NT2/D1 (cell line): ENCODE measurements around the gene ZNF490.

ENCODE experiments used
- DNase-seq: peaks from one replicate; pipeline ENCODE4 v3.0.0-alpha.2; 2011; ENCODE audit warnings: low read depth, low spot score
- H3K27me3 ChIP-seq: 2 replicates; pipeline ENCODE4 v1.6.0; 2011; ENCODE audit warnings: mild to moderate bottlenecking; ENCODE audit not compliant: insufficient read length, insufficient read depth
- H3K36me3 ChIP-seq: 2 replicates; pipeline ENCODE4 v1.6.1; 2011; ENCODE audit warnings: mild to moderate bottlenecking, low read length, mixed read lengths; ENCODE audit not compliant: insufficient read depth, insufficient read length
- H3K4me1 ChIP-seq: 2 replicates; pipeline ENCODE4 v1.5.1; 2011; ENCODE audit not compliant: insufficient read depth, insufficient read length
- H3K4me3 ChIP-seq: 2 replicates; pipeline ENCODE4 v1.5.1; 2011; ENCODE audit warnings: low read depth; ENCODE audit not compliant: insufficient read length
- H3K9ac ChIP-seq: 2 replicates; pipeline ENCODE4 v1.6.0; 2011; ENCODE audit warnings: low read depth; ENCODE audit not compliant: insufficient read length
- H3K9me3 ChIP-seq: 2 replicates; pipeline ENCODE4 v1.5.1; 2011; ENCODE audit warnings: mild to moderate bottlenecking, low read length; ENCODE audit not compliant: insufficient read depth
- SUZ12 ChIP-seq: IDR thresholded peaks from 2 replicates; pipeline ENCODE4 v1.6.1; 2011; ENCODE audit not compliant: insufficient read length, insufficient read depth; ENCODE audit errors: extremely low read depth
- YY1 ChIP-seq: IDR thresholded peaks from 2 replicates; pipeline ENCODE4 v1.6.1; 2011; ENCODE audit not compliant: insufficient read length, insufficient read depth
- ZNF274 ChIP-seq: IDR thresholded peaks from 2 replicates; pipeline ENCODE4 v1.6.1; 2011; ENCODE audit warnings: mild to moderate bottlenecking, low read depth, low read length

Gene ZNF490

DNA sequence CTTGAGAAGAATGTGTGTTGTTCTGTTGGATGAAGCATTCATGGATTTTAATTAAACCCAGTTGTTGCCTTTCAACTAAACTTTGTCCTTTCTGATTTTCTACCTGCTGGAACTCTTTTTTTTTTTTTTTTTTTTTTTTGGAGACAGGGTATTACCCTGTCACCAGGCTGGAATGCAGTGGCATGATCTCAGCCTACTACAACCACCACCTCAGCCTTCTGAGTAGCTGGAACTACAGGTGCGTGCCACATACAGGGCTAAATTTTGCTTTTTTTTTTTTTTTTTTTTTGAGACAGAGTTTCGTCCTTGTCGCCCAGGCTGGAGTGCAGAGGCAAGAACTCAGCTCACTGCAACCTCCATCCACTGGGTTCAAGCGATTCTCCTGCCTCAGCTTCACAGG, 7.0 kb upstream of the ZNF490 start:
- Histone ChIP-seq H3K9me3 (peaks cover 14% of the 10 kb centered on the region; the same call in 1 of the 2 replicates), H3K4me3 (no peak overlapping the region), H3K4me1 (no peaks in the 10 kb centered on the region), H3K9ac (no peak overlapping the region), H3K27me3 (no peaks in the 10 kb centered on the region), H3K36me3 (peaks cover 29% of the 10 kb centered on the region)
- TF ChIP-seq ZNF274 (no peak), SUZ12 (no peak), YY1 (no peak)
- DNase-seq, result no peak

DNA sequence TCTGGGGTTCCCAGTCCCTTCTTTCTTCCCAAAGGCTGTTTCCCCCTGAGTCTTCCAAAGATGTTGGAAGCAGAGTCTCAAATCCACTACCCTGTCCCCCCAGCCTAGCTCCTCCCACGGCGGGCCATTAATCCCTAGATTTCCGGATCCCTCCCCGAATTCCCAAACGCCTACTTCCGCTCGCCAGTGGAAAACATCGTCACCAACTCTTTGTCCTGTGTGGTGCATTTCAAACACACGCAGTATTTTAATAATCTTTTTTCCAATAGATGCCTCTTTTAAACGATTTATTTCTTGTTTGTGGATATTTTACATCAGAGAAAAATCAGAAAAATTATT, 717 bp upstream of the ZNF490 start:
- Histone ChIP-seq H3K36me3 (peaks cover 57% of the 10 kb centered on the region), H3K9me3 (no peaks in the 10 kb centered on the region), H3K4me3 (peak overlapping the region; percentile 99), H3K9ac (peak overlapping the region; percentile 100), H3K4me1 (no peaks in the 10 kb centered on the region), H3K27me3 (no peaks in the 10 kb centered on the region)
- TF ChIP-seq ZNF274, result no peak
- no peak for TF ChIP-seq YY1
- TF ChIP-seq SUZ12, result no peak
- DNase-seq, result peak; percentile 25

DNA sequence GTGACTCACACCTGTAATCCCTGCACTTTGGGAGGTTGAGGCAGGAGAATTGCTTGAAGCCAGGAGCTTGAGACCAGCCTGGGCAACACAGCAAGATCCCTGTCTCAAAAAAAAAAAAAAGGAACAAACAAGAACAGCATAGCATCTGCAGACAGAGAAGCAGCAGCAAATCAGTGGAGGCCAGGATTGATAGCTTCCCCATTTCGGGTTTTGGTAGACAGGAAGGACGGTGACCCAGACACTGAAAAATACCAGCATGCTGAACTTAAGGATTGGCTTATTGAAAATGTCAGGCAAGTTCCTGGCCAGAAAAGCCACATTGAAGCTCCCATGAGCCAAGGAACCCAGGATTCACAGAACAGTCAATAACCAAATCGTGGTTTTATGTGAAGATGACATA, 3.0 kb downstream of the ZNF490 start:
- Histone ChIP-seq H3K9ac (no peak overlapping the region), H3K4me1 (no peaks in the 10 kb centered on the region), H3K27me3 (no peaks in the 10 kb centered on the region), H3K36me3 (peaks cover 47% of the 10 kb centered on the region), H3K9me3 (no peaks in the 10 kb centered on the region), H3K4me3 (no peak overlapping the region)
- TF ChIP-seq YY1 (no peak), SUZ12 (no peak), ZNF274 (no peak)
- DNase-seq, result no peak

DNA sequence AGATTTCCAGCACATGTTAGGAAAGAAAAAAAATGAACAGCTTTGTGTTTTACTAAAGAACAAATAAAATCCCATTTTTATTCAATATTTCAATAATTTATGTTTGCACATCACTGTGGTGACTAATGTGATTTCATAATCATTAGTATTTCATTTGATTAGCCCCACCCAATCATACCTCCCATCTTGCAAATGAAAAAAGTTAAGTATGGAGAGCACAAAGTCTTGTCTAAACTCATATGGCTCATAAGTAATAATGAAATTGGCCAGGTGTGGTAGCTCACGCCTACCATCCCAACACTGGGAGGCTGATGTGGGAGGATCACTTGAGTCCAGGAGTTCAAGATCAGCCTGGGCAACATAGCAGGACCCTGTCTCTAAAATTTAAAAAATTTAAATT, 3.8 kb downstream of the ZNF490 start:
- Histone ChIP-seq H3K4me1 (no peaks in the 10 kb centered on the region), H3K27me3 (no peaks in the 10 kb centered on the region), H3K4me3 (no peak overlapping the region), H3K9me3 (no peaks in the 10 kb centered on the region), H3K9ac (no peak overlapping the region), H3K36me3 (peaks cover 45% of the 10 kb centered on the region)
- no peak for DNase-seq
- TF ChIP-seq SUZ12 (no peak), ZNF274 (no peak), YY1 (no peak)

DNA sequence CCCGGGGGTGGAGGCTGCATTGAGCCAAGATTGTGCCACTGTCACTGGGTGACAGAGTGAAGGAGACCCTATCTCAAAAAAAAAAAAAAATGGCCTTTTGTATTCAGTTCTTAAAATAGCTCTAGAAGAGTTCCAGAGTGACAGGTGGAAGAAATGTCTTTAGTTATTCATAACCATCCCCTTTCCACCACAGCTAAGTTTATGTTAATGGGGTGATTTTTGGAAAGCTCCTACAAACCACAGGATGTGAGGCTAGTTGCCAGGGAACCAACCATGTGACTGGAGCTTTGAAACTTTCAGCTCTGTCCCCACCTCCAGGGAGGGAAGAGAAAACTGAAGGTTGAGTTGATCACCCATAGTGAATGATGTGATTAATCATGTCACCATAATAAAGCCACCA, 6.9 kb downstream of the ZNF490 start:
- no peak for TF ChIP-seq SUZ12
- TF ChIP-seq YY1, result no peak
- TF ChIP-seq ZNF274, result no peak
- DNase-seq, result no peak

DNA sequence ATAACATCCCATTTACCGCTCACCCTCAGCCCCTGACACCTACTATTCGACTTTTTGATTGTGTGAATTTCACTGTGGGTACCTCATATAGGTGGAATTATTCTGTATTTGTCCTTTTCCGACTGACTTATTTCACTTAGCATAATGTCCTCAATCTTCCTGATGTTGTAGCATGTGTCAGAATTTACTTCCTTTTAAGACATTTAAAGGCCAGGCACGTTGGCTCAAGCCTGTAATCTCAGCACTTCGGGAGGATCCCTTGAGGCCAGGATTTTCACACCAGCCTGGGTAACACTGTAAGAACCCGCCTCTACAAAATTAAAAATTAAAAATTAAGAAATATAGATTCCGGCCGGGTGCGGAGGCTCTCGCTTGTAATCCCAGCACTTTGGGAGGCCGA, 13.0 kb downstream of the ZNF490 start:
- no peak for TF ChIP-seq SUZ12
- TF ChIP-seq ZNF274, result no peak
- no peak for TF ChIP-seq YY1
- Histone ChIP-seq H3K27me3 (no peaks in the 10 kb centered on the region), H3K9ac (no peak overlapping the region), H3K9me3 (no peaks in the 10 kb centered on the region), H3K4me1 (peaks cover 6% of the 10 kb centered on the region), H3K36me3 (peaks cover 20% of the 10 kb centered on the region), H3K4me3 (no peak overlapping the region)
- DNase-seq, result no peak

More for the DNA sequence above, 6.9 kb downstream of the ZNF490 start:
- Histone ChIP-seq H3K4me3 (no peak overlapping the region), H3K36me3 (peaks cover 39% of the 10 kb centered on the region), H3K9ac (no peak overlapping the region), H3K27me3 (no peaks in the 10 kb centered on the region), H3K9me3 (no peaks in the 10 kb centered on the region), H3K4me1 (no peaks in the 10 kb centered on the region)

DNA sequence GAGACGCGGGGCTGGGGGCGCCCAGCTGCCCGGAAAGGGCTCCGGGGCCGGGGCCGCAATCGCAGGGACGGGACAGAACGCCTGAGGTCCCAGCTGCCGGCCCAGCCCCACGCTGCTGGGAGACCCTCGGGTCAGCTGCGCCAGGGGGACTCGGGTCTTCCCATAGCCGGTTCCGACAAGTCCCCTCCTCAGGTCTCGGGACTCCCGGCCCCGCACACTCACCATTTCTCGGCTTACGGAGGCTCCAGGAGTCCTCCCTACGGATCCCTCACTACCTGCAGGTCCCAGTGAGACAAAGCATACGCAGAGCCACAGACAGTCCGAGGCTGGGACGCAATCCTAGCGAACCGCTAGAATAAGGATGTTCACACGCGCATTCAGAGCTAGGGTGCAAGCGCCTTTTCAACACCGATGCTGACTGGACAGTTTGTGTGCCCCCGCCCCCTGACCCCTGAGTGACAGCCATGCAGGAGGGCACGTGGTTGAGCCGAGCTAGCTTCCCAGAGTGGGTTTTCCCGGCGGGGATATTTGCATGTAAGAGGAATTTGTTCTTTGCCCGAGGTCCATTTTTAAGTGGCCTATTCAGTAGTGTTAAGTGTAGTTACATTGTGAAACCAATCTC, 13.6 kb downstream of the ZNF490 start:
- Histone ChIP-seq H3K4me1 (peaks cover 6% of the 10 kb centered on the region), H3K4me3 (peak overlapping the region; percentile 40), H3K9ac (peak overlapping the region; percentile 70), H3K9me3 (no peaks in the 10 kb centered on the region), H3K27me3 (no peaks in the 10 kb centered on the region), H3K36me3 (peaks cover 14% of the 10 kb centered on the region)
- DNase-seq, result peak; percentile 44
- TF ChIP-seq SUZ12, result no peak
- no peak for TF ChIP-seq YY1
- no peak for TF ChIP-seq ZNF274
